ENCODE results near the gene TAF1C.

GRCh38 chr16:84181144-84181915 is 5.5 kb downstream of the TAF1C start:
- no peak for TF ChIP-seq POLR2A (IDR thresholded peaks at IDR 0.05)
- TF ChIP-seq CTCF (IDR thresholded peaks at IDR 0.05), result no peak
